HG03439 (cell line): ENCODE results near the gene CYP27C1.
A peak's percentile ranks its signal among the peaks of the same experiment; 100 is the strongest.
"Not testable (repeated sequence)": the region's sequence is repeated elsewhere in the genome, so short reads cannot be mapped to it uniquely, and the experiment has no call there.

Experiments
- ATAC-seq: cut with Tn5 transposase; IDR thresholded peaks from one replicate; pipeline ENCODE4 v1.9.1; 2021; ENCODE audit warnings: mild to moderate bottlenecking, moderate library complexity; ENCODE audit not compliant: unreplicated experiment

The CYP27C1 gene

GRCh38 chr2:127225186-127225960, 5.3 kb upstream of the CYP27C1 start:
- ATAC-seq, result no peak

DNA sequence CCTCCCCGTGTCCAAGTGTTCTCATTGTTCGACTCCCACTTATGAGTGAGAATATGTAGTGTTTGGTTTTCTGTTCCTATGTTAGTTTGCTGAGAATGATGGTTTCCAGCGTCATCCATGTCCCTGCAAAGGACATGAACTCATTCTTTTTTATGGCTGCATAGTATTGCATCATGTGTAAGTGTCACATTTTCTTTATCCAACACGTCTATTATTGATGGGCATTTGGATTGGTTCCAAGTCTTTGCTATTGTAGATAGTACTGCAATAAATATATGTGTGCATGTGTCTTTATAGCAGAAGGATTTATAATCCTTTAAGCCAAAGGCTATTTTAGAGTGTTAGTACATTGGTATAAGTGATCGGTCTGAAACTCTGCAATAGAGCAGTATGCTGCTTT, 4.0 kb upstream of the CYP27C1 start:
- not testable (repeated sequence) for ATAC-seq

DNA sequence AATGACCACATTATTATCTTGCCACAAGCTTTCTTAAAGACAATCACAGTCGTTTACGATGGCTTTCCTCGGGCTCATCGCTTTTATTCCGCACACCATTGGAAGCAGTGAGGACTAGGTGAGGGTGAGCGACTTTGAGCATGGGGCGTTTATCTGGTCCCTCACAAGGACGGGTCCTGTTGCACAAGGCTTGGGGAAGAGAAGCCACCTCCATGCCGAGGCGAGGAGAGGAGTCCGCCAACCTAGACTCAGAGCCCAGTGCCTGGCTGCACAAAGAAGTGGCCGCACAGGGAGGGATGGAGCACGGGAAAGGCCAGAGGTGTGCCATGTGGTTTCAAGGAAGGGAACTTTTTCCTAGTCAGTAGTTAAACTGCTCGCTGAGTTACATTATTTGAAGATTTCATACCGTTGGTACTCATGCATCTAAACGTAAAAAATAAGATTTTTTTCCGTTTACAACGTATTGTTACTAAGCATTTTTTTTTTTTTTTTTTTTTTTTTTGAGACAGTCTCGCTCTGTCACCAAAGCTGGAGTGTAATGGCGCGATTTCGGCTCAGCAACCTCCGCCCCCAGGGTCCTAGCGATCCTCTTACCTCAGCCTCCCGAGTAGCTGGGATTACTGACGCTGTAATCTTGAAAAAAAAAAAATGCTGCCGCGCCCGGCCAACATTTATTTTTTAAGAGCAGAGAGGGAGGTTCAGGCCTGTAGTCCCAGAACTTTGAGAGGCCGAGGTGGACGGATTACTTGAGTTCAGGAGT, 849 bp upstream of the CYP27C1 start:
- no peak for ATAC-seq

DNA sequence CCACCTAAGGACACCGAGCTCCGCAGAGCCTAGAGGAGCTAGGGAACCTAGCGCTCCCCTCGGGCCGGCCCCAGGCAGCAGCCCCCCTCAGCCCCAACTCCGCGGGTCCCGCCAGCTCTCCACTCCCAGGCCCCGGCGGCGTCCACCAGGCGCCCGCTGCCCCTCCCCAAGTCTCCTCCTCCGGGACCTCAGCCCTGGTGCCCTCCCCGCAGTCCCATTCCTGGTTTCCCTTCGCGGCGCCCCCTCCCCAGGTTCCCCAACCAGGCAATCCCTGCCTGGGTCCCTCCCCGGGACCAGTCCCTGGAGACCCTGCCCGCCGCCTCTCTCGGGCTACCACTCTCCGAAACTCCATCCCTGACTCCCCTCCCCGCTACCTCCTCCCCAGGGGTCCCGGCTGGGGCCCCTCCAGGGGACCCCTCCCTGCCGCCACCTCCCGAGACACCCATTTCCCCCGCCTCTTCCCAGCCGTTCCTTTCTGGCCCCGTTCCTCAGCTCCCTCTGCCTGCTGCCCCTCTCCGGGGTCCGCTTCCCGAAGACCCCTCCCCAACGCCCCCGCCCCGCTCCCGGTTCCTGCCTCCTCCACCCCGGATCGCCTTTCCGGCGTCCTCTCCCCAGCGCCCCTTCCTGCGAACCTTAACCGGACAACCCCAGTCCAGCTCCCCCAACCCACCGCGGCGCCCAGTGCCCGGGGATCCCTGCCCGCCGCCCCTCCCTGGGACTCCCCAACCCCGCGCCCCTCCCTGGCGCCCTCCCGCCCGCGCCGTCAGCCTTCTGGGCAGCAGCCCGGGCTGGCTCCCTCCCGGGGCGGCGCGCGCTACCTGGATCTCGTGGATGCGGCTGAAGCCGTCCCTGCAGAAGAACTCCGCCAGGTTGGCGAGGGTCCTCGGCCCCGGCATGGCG, 678 bp downstream of the CYP27C1 start:
- no peak for ATAC-seq

DNA sequence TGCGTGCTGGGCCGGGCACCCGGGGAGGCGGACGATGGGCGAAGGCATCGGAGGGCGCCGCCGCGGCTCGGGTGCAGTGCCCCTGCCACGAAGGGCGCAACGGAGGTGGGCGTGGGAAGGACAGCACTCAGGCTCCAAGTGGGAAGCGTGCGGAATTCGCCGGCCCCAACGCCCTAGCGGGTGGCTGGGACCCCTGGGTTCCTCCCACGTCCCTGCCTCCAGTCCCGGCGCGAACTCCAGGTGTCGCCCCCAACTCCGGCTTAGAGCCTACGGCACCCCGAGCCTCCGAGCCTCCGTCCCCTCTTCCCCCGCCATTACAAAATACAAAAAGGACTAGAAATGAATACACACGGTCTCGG, 1.3 kb downstream of the CYP27C1 start:
- no peak for ATAC-seq

- no peak for ATAC-seq
Measured at GRCh38 chr2:127217470-127218325, 2.4 kb downstream of the CYP27C1 start.

- no peak for ATAC-seq
Measured at GRCh38 chr2:127216593-127216992, 3.5 kb downstream of the CYP27C1 start.

DNA sequence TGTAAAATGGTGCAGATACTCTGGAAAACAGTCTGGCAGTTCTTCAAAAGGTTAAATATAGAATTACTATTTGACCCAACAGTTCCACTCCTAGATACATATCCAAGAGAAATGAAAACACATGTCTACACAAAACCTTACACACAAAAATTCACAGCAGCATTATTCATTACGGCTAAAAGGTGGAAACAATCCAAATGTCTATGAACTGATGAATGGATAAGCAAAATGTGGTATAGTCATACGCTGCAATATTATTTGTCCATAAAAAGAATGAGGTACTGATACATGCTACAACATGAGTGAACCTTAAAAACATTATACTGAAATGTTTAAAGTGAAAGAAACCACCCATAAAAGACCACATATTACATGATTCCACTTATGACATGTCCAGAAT, 4.0 kb downstream of the CYP27C1 start:
- no peak for ATAC-seq

DNA sequence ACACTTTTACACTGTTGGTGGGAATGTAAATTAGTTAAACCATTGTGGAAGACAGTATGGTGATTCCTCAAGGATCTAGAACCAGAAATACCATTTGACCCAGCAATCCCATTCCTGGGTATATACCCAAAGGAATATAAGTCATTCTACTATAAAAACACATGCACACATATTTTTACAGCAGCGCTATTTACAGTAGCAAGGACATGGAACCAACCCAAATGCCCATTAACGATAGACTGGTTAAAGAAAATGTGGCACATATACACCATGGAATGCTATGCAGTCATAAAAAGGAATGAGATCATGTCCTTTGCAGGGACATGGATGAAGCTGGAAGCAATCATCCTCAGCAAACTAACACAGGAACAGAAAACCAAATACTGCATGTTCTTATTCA, 5.9 kb downstream of the CYP27C1 start:
- ATAC-seq, result not testable (repeated sequence)

DNA sequence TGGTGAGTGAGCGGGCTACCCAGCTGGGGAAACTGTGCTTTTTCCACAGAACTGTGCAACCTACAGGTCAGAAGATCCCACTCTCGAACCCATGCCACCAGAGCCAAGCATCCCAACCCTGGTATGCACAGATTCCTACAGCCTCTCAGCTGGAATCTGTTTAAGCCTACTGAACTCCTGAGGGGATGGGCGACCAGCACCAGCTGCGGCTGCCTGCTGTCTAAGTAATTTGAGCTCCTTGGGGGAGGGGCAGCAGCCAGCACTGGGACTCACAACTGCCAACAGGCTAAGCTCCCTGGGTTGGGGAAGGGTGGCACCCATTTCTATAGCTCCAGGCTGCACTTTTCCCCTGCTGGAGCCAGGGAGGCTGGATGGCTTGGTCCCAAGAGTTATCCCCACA, 11.8 kb downstream of the CYP27C1 start:
- no peak for ATAC-seq

DNA sequence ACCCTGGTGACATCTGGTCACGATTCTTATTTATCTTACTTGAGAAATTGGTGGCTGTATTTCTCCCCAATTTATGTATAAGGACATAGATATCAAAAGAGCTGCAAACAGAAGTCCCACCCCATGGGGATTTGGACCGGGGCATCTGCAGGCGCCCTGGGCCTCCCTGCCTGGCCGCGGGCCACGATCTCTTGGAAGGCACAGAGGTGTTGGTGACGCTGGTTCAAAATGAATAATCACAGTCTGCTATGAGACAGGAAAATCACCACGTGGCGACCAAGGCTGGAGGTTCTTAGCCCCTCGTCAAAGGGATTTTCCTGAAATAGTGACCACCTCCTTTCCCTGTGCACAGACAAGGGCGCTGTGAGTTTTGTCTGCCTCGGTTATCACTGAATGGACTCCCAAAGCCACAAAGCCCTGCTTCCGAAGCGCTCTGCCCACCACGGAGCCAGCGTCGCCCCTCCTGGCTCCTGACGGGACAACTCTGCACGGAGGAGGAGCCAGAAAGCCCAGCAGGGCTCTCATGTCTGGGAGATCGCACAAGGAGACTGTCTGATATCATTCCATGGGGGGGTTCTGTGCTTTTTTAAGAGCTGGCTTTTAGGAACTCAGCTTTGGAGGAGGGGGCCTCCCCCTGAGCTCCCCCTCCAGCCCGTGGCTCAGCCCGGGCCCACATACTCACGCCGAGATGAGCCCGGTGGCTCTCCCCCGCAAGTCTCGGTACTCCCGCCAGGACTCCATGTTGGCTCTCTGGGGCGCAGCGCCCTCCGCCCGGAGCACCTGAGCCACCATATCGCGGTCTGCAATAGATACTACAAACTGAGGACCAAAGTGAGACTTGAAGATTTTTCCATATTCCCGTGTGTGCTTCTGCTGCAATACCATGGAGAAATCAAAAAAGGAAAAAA, 14.6 kb downstream of the CYP27C1 start:
- ATAC-seq, result no peak

DNA sequence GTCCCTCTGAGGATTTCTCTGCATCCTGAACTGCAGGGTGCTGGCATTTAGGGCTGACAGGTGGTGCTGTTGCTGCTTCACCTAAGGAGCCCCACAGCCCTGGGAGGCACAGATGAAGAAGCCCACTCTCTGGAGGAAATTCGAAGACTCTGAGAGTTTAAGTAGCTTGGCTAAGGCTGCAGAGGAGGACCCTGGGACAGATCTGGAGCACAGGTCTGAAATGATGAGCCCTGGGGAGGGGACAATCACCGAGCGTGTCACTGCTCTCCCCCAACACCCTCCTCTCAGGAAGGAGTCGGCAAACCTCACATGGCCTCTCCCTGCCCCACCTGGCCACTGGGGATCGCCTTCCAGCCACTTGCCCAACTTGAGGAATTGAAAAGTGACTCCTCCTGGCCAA, 18.6 kb downstream of the CYP27C1 start:
- ATAC-seq, result no peak

DNA sequence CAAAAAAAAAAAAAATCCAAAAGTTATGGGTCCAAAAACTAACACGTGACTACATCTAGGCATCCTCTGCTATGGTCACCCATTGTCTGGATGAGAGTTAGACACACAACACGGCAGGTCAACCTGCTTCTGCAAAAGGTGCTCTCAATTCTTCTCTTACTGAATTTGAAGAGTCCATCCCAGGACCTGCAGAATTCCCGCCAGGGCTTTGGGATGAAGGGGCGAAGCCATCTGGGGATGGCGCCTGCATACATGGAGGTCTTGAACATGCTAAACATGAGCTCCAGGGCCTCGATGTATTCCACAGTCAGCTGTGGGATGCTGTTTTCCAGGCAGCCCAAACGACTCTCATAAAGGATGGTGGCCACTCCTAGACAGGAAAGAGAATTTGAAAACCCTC, 19.1 kb downstream of the CYP27C1 start:
- no peak for ATAC-seq

GRCh38 chr2:127199223-127199622, 20.9 kb downstream of the CYP27C1 start:
- no peak for ATAC-seq

DNA sequence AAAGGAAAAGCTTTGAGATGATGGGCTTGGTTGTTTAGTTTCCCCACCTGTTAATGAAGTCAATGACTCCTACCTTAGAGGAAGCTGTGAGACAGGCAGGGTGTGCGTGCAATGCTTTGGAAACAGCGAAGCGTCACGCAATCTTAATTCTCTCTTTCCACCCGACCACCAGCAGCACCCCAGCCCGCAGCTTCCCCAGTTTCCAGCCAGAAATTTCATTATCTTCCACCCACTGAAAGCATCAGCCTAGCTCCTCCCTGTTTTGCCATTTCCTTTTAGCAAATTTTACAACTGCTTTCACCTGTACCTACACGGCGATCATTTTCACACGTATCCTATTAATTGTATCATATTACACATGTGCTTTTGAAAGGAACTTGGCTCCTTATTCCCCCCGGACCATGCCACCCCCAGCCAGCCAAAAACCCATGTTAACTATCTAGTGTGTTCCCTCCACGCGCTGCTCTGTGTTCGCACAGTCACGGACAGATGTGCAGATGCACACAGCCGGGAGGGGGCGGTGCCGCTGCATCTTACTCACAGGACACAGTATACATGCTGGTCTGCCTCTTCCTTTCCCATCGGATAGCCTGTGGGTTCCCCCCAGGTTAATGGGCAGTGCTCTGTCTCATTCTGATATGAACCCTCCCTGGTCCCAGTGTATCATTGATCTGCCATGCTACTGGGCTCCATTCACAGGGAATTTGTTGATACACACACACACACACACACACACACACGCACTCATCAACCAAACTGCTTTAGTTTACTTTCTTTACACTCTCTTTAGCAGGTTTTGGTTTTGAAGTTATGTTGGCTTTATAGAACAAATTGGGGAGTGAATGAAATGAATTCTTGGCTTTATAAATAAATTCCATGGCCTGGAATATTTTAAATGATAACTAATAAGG, 22.4 kb downstream of the CYP27C1 start:
- ATAC-seq, result peak; percentile 85

- ATAC-seq, result no peak
Measured at GRCh38 chr2:127196998-127197397, 23.1 kb downstream of the CYP27C1 start.

DNA sequence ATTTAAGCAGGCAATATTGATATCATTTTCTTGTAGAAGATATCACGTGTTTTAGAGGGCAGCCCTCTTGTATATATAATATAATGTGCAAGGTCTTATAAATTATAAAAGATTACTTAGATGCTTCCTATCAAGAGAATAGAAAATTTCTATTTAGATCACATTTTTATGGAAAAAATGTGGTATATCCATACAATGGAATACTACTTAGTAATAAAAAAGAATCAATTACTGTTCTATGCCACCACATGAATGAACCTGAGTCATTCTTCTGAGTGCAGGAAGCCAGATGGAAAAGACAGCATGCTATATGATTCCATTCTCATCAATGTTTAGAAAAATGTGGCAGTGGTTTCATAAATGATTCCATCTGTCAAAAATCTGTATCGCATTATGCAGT, 23.6 kb downstream of the CYP27C1 start:
- ATAC-seq, result no peak
